Measurements from ENCODE around the gene LRMDA. TPM values are rescaled to one million over a fixed set of nuclear protein-coding genes. Genes with fewer than 3 reads are reported as not detected.

The LRMDA gene
- total RNA-seq, 1 experiment from 2014 or later: 1.2 TPM

GRCh38 chr10:75528392-75528791 is 97.0 kb downstream of the LRMDA start:
- Histone ChIP-seq H3K79me2 (ENCODE audit: low read length) (no peaks in the 10 kb centered on the region), H3K4me2 (ENCODE audit: low read length) (no peak overlapping the region), H3F3A (ENCODE audit: low read length, unreplicated experiment) (peaks cover 12% of the 10 kb centered on the region), H2AFZ (ENCODE audit: low read length) (no peak overlapping the region), H3K4me3 (ENCODE audit: low read length) (no peak overlapping the region), H3K4me1 (ENCODE audit: insufficient read depth, low read length) (peaks cover 44% of the 10 kb centered on the region), H3K9ac (ENCODE audit: low read length) (no peak overlapping the region), H3K36me3 (ENCODE audit: low read depth, low read length) (no peaks in the 10 kb centered on the region), H3K27me3 (ENCODE audit: low read length) (no peaks in the 10 kb centered on the region), H3K9me3 (ENCODE audit: low read length) (no peaks in the 10 kb centered on the region), H4K20me1 (ENCODE audit: low read length) (no peaks in the 10 kb centered on the region), H3K9me2 (replicated peaks; ENCODE audit: low read length) (no peaks in the 10 kb centered on the region), H3K27ac (ENCODE audit: low read length) (no peak overlapping the region)
- ATAC-seq: no peak
- DNase-seq: no peak
- POLR2A ChIA-PET (ENCODE audit: unreplicated experiment): no interaction called here
- TF ChIP-seq EZH2phosphoT487 (IDR thresholded peaks at IDR 0.05; ENCODE audit: borderline replicate concordance, low read length): no peak
- TF ChIP-seq EZH2 (IDR thresholded peaks at IDR 0.05; ENCODE audit: low read length, unreplicated experiment): no peak
- TF ChIP-seq, protein P1, sequence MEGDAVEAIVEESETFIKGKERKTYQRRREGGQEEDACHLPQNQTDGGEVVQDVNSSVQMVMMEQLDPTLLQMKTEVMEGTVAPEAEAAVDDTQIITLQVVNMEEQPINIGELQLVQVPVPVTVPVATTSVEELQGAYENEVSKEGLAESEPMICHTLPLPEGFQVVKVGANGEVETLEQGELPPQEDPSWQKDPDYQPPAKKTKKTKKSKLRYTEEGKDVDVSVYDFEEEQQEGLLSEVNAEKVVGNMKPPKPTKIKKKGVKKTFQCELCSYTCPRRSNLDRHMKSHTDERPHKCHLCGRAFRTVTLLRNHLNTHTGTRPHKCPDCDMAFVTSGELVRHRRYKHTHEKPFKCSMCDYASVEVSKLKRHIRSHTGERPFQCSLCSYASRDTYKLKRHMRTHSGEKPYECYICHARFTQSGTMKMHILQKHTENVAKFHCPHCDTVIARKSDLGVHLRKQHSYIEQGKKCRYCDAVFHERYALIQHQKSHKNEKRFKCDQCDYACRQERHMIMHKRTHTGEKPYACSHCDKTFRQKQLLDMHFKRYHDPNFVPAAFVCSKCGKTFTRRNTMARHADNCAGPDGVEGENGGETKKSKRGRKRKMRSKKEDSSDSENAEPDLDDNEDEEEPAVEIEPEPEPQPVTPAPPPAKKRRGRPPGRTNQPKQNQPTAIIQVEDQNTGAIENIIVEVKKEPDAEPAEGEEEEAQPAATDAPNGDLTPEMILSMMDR (conservative IDR thresholded peaks at IDR 0.05; ENCODE audit: low read depth, low read length): no peak
- CTCF ChIA-PET: no interaction called here
- BruUV-seq (replicated peaks): no TSS peak
- intact Hi-C loops (cut with micrococcal nuclease): no loop called here

- H3K9me2 ChIP-seq (replicated peaks; ENCODE audit: low read length): no peaks in the 10 kb centered on the region
- no TSS peak for BruUV-seq (replicated peaks)
- peak overlapping the region; percentile 48 for H3K4me2 ChIP-seq (ENCODE audit: low read length)
- no peaks in the 10 kb centered on the region for H3K36me3 ChIP-seq (ENCODE audit: low read depth, low read length)
- peaks cover 45% of the 10 kb centered on the region for H3K4me1 ChIP-seq (ENCODE audit: insufficient read depth, low read length)
- ChIA-PET CTCF (no interaction called here), POLR2A (ENCODE audit: unreplicated experiment) (interaction anchor here (0.6 to 1.0 kb wide), 2 partner anchors 73 to 128 kb away, joined by 3 to 4 read pairs; no protein-coding TSS in a partner anchor)
- peak overlapping the region; percentile 85 for H3K27ac ChIP-seq (ENCODE audit: low read length)
- DNase-seq: peak; percentile 98
- H3F3A ChIP-seq (ENCODE audit: low read length, unreplicated experiment): peaks cover 12% of the 10 kb centered on the region
- intact Hi-C loops (cut with micrococcal nuclease): loop anchor here (1.0 to 10.0 kb wide), 3 partner anchors 81 to 552 kb away; no protein-coding TSS in a partner anchor
- no peaks in the 10 kb centered on the region for H4K20me1 ChIP-seq (ENCODE audit: low read length)
- TF ChIP-seq EZH2phosphoT487 (IDR thresholded peaks at IDR 0.05; ENCODE audit: borderline replicate concordance, low read length) (no peak), EZH2 (IDR thresholded peaks at IDR 0.05; ENCODE audit: low read length, unreplicated experiment) (no peak)
- TF ChIP-seq, protein P1 (conservative IDR thresholded peaks at IDR 0.05; ENCODE audit: low read depth, low read length): no peak
- no peak overlapping the region for H3K4me3 ChIP-seq (ENCODE audit: low read length)
- no peak overlapping the region for H2AFZ ChIP-seq (ENCODE audit: low read length)
- H3K79me2 ChIP-seq (ENCODE audit: low read length): no peaks in the 10 kb centered on the region
- no peaks in the 10 kb centered on the region for H3K9me3 ChIP-seq (ENCODE audit: low read length)
- H3K27me3 ChIP-seq (ENCODE audit: low read length): no peaks in the 10 kb centered on the region
- peak; percentile 69 for ATAC-seq
- peak overlapping the region; percentile 74 for H3K9ac ChIP-seq (ENCODE audit: low read length)
These were observed 98.9 kb downstream of the LRMDA start for GRCh38 chr10:75530299-75530698.

- Histone ChIP-seq H2AFZ (ENCODE audit: low read length) (no peak overlapping the region), H3K36me3 (ENCODE audit: low read depth, low read length) (no peaks in the 10 kb centered on the region), H3K9me3 (ENCODE audit: low read length) (no peaks in the 10 kb centered on the region), H3K4me3 (ENCODE audit: low read length) (no peak overlapping the region), H3K9me2 (replicated peaks; ENCODE audit: low read length) (no peaks in the 10 kb centered on the region), H3K9ac (ENCODE audit: low read length) (peak overlapping the region; percentile 74), H3K4me2 (ENCODE audit: low read length) (peak overlapping the region; percentile 48), H3K27me3 (ENCODE audit: low read length) (no peaks in the 10 kb centered on the region), H3K79me2 (ENCODE audit: low read length) (no peaks in the 10 kb centered on the region), H4K20me1 (ENCODE audit: low read length) (no peaks in the 10 kb centered on the region), H3F3A (ENCODE audit: low read length, unreplicated experiment) (peaks cover 12% of the 10 kb centered on the region), H3K27ac (ENCODE audit: low read length) (peak overlapping the region; percentile 85), H3K4me1 (ENCODE audit: insufficient read depth, low read length) (peaks cover 41% of the 10 kb centered on the region)
- ATAC-seq: peak; percentile 42
- ChIA-PET POLR2A (ENCODE audit: unreplicated experiment) (interaction anchor here (0.6 kb wide), 1 partner anchor 125 kb away, joined by 3 read pairs; no protein-coding TSS in a partner anchor), CTCF (no interaction called here)
- intact Hi-C loops (cut with micrococcal nuclease): loop anchor here (1.0 to 10.0 kb wide), 5 partner anchors 122 to 551 kb away; no protein-coding TSS in a partner anchor
- DNase-seq: peak; percentile 94
- TF ChIP-seq EZH2 (IDR thresholded peaks at IDR 0.05; ENCODE audit: low read length, unreplicated experiment) (no peak), EZH2phosphoT487 (IDR thresholded peaks at IDR 0.05; ENCODE audit: borderline replicate concordance, low read length) (no peak)
- TF ChIP-seq, protein P1 (conservative IDR thresholded peaks at IDR 0.05; ENCODE audit: low read depth, low read length): no peak
- no TSS peak for BruUV-seq (replicated peaks)
These were observed 100.2 kb downstream of the LRMDA start for GRCh38 chr10:75531571-75532031.
